Stimulated activated CD8-positive, alpha-beta memory T cell treated with anti-CD3 and anti-CD28 coated beads, Interleukin-2, amount 100 ng/mL, for 48 hours (primary cell): ENCODE measurements around the gene CBX2.

Experiments used
- DNase-seq, 2 donors: peaks; one replicate each; pipeline ENCODE4 v3.0.0-alpha.2; 2020; ENCODE audit warnings: low read depth in 2 of 2

CBX2 gene

DNA sequence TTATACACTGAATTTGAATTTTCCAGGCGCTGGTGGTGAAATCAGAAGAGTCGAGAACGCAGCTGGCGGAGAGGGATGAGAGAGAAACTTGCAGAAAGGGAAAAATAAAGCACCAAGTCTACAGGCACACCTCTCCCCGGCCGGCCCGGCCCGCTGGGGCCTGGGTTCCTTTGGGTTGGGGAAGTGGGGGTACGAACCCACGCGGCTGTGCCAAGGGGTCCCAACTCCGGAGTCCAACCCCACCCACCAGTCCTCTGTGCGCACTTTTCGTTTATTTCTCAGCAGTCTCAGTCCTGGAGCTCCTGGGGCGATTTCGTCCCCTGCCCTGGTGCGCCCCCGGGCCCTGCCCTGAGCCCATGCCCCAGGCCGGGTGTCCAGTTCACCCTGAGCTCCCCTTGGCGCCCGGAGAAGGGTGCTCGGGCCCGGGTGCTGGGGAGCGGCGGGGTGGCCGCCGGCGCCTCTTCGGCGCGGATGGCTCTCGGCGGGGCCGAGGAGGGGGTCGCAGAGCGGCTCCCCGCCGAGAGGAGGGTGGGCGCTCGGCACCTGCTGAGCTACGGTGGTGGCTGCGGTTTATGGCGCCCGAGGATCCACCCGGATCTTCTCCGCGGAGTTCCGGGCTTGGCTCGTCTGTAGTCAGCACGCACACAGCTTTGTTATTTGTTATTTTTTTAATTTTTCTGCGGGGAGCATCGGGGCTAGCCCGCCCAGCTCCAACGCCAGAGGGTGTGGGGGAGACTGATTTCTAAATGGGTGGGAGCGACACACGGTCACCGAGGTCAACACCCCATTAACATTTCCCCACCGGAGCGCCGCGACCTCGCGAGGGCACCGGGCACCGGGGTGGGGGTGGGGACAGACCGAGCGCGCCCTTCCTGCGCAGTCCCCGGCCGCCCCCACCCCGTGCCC lies 34.7 kb downstream of the CBX2 start:
- DNase-seq, result no peak

DNA sequence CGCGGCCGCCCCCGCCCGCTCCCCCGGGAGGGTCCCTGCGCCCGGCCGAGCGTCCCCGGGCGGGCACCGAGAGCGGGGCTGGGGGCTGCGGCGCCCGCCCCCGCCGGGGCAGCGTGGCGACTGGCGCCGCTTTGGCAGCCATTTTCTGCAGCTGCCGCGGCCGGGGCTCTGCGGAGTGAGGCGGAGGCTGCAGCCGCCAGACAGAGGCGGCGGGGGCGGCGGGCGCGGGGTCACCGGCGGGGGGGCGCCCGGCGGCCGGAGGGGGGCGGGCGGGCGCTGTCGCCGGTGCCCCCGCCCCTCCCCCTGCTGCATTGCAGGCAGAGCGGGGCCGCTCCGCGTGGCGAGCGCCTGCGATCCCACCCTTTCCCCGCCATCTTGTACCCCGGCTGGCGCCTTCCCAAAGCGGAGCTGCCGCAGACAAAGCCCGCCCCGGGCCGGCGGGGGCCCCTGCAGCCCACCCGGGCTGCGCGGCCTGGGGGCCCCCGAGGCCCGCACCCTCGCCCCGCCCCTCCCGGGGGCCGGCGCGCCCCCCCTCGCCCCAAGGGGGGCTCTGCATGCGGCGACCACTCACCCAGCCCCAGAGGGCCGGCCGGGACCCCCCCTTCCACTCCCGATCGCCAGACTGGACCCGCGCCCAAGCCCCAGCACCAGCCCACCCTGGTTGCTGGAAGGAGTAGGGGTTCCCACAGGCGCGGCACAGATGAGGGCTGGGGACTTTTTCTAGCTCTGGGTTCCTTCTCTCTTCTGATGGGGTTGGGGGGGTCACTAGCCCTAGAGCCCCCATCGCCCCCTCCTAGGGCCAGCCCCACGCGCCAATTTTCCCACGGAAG lies 35.6 kb downstream of the CBX2 start:
- DNase-seq, result no peak

DNA sequence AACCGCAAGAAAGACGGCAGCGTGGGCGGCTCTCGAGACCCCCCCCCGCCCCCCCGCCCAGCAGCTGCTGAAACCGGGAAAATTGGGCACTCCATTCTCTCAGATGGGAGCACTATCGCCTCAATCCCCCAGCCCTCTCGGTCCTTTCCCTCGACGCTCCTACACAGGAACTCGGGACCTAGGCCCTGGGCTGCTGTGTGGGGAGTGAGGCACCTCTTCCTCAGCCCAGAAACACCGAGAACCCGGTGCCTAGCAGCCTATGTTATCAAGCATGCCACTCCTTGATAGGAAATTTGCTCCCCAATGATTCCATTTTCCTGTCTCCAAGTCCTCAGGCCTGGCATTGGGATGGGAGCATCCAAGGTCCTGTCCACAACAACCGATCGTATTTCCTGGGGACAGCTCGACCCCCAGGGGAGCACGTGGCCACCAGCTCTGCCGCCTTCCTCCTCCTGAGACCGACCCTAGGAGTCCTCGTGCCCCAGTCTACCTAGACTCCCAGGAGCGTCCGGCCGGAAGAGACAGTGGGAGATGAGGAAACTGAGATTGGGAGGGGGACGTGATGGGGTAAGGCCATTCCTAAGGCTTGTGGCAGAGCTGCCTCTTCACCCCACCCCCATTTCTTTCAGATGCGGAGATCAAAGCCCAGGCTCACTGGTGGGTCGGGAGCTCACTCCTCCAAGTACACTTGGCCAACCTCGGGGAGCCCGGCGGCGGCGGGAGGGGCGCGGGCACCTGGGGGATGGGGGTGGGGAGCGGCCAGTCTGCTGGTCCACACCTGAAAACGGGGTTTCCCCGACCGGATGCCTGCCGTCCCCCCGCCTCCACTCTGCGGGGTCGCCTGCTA lies 36.4 kb downstream of the CBX2 start:
- DNase-seq, result no peak

DNA sequence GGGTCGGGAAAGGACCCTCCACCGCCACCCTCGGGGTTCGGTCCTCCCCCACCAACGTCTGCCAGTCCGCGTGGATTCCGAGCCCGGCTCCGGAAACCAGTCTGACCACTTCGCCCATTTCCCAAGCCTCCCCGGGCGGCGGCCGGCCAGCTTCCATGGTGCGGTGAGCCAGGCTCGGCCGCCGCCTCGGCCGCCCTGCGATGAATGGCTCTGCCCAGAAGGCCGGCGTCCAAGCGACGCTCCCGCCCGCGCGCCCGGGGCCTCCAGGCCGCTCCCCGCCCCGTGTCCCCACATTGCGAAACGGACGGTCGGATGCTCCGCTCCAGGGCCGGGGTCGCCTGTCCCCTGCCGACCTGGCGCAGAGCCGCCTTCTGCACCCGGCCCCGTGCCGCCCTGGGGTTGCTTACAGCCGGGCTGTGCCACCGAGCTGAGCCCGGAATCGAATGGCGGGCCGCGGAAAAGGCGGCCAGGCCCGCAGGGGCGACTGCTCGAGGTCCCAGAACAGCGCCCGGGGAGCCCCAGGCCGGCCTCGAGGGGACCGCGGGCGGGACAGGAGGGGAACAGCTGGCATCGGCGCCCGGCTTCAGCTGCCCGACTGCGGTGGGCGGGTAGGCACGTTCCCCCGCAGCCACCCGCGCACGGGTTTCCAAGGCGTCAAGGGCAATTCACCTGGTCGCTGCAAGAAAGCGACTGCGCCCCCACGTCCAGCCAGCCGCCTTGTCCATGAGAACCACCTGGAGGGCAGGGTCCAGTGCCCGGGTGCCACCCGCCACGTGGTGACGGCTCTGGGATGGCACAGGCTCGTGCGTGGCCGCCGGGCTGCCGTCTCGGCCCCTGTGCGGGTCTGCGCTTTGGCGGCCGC lies 37.3 kb downstream of the CBX2 start:
- DNase-seq, result no peak

DNA sequence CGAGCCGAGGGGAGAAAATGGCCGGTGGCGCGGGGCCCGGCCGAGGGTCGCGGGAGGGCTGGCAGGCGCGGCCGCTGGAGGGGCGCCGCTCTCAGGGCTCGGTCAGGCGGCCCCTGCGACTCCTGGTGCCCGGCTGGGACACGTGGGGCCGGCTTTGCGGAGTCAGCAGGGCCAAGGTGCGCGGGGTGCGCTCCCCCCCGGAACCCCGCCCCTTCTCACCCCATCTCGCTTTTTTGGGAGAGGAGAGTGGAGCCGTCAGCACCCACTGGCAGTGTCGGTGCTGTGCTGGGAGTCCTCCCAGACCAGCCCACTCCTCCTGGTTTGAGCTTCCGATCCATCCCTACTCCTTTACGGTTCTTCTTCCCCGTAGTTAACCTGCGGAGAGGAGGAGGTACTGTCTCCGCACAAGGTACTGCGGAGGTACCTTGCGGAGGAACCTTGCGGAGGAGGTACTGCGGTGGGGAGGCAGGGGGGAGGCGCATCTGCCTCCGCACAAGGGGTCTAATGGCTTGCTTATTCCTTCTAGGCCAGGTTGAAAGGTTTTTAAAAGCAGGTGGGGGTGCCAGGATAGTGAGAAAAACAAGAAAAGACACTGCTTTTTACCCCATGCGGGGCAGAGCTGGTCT lies 38.0 kb downstream of the CBX2 start:
- no peak for DNase-seq

DNA sequence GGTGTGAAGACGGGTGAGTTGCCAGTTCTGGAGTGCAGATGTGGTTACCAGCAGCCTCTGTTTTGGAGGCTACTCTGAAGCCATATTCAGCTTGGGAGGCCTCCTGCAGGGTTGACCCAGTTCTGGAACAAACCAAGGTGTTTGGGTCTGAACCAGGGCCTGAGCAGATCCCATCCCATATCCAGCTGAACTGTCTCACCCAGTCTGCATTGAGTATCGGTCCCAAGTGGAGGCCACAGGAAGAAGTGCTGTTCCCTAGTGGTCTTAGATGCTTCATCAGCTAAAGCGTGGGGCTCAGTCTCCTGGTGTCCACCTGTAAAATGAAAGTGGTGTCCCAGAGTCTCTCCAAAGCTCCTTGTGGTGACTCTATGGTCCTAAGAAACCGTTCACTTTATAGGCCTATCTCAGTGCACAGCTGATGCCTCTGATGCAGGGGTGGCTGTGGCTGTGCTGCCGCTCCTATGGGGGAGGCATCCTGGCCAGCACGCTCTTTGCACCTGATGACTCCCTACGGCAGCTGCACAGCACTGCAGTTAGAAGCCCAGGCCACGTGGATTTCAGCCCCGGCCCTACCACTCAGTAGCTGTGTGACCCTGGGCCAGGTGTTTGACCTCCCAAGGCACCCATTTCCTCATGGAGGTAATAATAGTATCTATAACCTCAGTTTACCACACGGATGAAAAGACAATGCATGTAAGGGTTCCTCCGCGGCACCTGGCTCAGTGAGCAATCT lies 40.2 kb downstream of the CBX2 start:
- no peak for DNase-seq

DNA sequence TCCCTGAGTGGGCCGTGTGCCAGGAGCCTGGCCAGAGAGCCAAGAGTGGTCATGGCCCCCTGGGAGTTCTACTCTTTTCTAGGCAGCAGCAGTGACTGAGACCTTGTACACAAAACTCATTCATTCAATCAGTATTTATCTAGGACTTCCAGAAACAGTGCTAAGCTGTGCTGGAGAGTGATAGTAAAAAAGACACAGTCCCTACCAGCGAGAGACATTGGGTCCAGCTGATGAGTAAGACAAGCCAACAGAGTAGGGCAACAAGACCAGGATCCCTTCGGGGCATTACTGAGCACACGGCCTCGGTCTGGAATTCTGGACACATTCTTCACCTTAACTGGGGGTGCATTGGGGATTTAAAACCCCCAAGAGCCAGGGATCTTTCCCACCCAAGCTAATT lies 41.1 kb downstream of the CBX2 start:
- no peak for DNase-seq

DNA sequence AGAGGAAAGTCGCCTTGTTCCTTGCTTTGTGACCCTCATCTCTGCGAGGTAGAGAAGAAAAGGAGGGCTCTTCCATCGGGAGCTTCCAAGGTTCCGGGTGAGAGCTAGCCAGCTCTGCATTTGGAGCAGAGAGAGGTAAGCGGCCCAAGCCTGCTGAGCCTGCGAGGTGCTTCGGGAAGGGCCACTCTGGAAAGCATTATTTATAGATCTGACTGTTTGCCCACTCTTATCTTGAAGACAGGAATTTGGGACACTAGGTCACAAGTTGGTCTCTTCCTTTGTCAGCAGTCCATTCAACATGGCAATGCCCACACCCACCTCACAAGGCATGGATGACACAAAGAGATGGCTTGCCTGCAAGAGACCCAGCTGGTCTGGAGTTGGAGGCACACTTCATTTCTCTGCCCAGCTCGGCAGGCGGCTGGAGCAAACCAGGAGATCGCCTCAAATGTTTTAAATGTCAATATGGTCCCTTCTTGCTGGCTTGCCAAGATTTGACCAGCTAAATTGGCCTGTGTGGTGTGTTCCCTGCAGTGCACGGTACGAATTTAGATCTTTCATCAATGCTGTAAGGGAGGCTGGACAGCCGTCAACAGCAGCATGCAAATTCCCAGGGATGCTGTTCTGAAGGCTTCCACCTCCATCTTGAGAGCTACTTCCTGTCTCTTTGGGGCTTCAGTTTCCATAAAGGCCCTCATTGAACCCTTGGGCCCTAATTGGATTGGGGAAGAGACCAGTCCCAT lies 41.8 kb downstream of the CBX2 start:
- DNase-seq, result no peak

DNA sequence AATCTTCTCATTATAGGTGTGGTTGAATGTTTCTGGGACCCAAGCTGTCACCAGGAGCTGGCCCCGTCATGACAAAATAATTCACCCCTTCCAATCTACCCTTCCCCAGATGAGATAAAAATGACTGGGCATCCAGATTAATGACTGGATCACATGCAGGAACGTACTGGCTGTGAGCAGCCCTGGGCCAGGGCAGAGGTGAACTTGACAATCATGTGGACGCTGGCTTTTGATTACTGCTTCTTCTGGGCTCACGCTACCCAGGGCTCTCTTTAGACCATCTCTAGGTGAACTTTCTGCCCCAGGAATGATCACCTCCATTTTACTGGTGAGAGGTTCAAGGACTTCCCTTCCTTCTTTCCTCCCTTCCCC lies 43.0 kb downstream of the CBX2 start:
- DNase-seq, result no peak

DNA sequence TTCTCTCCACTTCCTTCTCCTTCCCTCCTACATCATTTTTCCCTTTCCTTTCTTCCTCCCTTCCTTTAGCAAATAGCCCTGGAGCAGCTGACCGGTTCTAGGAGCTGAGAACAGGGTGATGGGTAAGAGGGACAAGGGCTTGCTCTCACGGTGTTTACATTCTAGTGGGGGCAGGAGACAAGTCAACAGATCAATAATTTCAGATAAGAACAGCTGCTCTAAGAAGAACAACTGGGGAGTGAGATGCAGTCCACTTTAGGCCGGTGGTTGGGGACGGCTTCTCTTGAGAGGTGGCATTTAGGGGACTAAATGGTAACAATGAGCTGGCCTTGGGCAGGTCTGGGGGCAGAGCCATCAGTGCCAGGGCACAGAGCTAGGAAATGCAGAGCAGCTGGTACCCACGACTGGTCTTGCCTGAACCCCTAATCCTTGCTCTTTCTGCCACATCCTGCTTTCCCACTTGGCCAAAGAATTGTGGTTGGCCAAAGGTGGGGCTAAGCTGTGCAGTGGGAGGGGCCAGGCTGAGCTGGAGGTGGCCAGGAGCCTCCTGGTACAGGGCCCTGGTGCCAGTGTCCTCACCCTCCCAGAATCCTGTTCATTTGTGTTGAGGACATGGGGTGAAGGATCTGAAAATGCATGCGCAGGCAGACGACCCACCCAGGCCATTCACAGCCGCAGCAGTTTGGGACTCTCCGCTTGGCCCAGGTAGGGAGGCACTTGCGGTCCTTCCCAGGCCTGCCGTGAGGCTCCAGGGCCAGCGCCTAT lies 43.6 kb downstream of the CBX2 start:
- no peak for DNase-seq

DNA sequence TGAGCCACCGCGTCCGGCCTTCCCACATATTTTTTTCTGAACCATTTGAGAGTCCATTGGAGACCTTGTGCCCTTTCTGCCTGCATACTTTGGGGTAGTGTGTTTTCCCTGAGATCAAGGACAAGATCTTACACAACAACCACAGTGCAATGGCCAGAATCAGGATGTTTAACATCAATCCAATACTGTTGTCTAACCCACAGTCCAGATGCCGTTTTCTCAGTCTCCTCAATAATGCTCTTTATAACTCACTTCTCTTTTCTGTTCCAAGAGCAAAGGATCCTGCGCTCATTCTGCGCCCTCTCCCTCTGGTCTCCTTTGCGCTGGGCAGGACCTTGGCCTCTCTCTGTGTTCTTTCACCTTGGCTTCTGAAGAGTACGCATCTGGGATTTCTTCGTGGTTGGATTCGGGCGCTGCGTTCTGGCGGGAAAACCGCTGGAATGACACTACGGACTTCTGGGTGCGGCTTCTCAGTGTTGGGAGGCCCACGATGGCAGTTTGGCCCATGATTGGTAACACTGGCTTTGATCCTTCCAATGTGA lies 44.7 kb downstream of the CBX2 start:
- no peak for DNase-seq

DNA sequence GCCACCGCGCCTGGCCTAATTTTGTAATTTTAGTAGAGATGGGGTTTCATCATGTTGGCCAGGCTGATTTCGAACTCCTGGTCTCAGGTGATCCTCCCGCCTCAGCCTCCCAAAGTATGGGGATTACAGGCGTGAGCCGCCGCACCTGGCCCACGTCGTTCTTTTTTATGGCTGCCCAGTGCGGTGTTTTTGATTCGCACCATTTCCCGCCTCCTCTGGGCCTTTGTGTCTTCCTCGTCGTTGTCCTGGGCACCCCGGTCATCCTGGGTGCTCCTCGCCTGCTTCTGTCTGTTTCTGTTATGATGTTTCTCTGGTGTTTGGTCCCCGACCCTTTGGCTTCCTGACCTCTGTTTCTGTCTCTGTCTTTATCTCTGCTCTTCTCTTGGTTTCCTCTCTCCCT lies 46.3 kb downstream of the CBX2 start:
- DNase-seq, result no peak

DNA sequence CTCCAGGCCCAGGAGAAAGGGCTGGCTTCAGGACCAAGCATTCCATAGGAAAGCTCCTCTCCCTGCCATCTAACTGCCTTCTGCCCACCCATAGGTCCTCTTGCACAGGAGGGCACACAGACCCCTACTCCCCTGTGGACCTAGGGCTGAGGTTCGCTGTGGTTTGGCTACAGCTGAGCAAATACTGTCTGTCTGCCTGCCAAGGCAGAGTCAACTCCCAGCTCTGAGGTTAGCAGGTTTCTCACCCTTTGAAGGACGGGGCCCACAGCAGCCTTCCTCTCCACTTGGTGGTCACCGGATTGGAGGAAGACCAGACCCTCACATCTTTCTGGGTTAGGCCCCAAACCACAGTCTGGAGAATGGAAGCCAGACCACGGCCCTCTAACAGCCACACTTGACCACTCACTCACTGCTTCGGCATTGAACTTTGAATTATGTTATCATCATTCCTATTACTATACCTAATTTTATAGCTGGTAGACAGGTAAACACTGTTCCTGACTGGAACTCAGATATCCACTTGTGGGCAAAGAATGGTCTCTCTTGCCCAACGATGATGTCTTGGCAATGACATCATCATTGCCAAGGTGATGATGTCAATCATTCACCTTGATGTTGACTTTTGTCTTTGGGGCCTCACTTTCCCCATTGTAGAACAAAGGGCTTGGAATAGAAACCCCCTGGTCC lies 47.1 kb downstream of the CBX2 start:
- no peak for DNase-seq

DNA sequence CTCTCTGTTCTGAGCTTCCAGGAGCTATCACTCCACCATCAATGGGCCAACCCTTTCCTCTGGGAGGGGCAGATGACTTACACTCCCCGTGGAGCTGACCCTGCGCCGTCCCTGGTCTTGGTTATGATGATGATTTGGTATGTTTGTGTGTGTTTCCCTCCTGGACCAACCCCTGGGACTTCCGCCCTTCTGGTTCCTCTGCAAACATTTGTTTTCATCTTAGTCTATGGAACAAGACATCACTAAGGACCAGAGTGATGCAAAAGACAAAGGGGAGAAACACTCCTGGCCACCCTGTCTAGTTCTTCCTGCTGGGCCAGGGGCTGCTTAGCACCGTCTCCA lies 47.6 kb downstream of the CBX2 start:
- DNase-seq, result no peak

DNA sequence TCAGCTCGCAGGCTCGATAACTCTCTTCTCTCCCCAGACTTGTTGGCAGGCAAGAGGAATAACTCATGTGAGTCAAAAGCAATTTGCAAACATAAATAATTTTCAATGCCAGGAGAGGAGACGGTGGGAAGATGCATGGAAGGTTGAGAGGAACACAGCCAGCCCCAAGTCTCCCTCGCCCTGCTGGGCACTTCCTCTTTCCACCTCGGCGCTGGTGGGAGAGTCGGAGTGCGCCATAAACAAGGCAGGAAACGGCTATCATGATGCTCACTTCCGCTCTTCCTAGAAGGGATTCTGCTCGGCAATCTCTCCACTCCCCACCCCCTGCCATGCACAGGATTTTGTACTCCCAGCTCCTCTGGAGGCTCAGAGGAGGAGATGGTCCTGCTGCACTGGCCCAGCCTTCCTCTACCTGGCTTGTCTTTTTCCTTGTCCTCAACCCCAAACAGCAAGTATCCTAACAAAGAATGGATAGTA lies 48.3 kb downstream of the CBX2 start:
- DNase-seq, result no peak

DNA sequence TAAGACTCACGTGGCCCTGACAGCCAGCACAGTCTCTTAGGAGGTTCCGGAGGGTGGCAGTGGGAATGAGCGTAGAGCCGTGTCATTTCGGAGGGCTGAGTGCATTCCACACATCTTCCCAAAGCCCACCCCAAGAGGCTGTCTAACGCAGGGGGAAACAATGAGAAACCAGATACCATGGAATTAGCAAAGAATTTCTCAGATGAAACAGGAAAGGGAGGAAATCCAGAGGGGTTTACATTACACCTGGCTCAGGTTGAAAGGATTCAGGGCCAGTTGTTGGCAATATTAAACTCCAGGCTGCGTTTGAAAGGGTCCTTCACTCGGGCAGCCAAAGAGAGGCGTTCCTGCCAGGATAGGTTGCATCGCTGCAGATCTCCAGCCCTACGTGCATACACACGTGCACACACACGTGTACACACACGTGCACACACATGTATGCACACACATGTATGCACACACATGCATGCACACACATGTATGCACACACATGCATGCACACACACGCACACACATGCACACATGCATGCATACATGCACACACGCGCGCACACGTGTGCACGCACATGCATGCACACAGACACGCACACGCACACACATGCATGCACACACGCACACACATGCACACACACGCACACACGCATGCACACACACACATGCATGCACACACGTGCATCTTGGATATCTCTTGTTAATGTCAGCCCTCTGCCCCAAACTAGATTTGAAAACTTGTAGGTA lies 49.1 kb downstream of the CBX2 start:
- DNase-seq, result no peak

DNA sequence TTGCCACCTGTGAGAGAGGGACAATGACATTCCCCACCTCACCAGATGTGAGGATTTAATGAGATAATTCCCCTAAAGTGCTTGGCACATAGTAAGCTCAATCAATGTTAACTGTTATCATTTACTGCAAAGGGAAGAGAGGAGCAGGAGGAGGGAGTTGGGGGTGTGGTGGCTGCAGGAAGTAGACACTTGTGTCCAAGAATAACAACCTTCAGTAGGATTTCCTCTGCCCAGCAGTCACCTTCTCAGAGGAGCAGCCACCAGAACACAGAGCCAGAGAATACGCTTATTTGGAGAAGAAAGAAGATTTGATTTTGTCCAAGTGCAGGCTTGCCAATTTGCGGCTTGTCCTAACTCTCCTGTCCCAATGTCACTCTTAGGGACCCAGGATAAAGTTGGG lies 51.1 kb downstream of the CBX2 start:
- no peak for DNase-seq
